A549 (cell line): Measurements from ENCODE around the gene CCDC171.

ENCODE experiments used
- BHLHE40 ChIP-seq: IDR thresholded peaks from 2 replicates; pipeline ENCODE4 v1.6.1; 2012; ENCODE audit warnings: low read depth, low read length, inconsistent platforms
- CEBPB ChIP-seq, 2 experiments: fragments of >200 bp in 1 of 2; sonication (Bioruptor Twin) in 1 of 2; formaldehyde crosslinking in 1 of 2; IDR thresholded peaks; 2 replicates each; pipeline ENCODE4 v1.6.1; 2012 to 2016
- CHD2 ChIP-seq: fragments of 150-350 bp; IDR thresholded peaks from 2 replicates; pipeline ENCODE4 v1.6.1; 2014; ENCODE audit warnings: low read length; ENCODE audit not compliant: partially characterized antibody
- CTCF ChIP-seq: fragments of >200 bp; sonication (Bioruptor Twin); formaldehyde crosslinking; IDR thresholded peaks from 3 replicates; pipeline ENCODE4 v1.5.1; 2016
- EP300 ChIP-seq, 2 experiments: fragments of >200 bp; sonication (Bioruptor Twin); formaldehyde crosslinking; IDR thresholded peaks; 2 replicates in 1 of 2; 3 replicates in 1 of 2; pipeline ENCODE4 v1.6.1; 2016 to 2017
- HDAC2 ChIP-seq: fragments of 200-600 bp; sonication (generic); IDR thresholded peaks from 2 replicates; pipeline ENCODE4 v1.6.1; 2016
- HMGXB4 ChIP-seq: fragments of 250-450 bp; sonication (Bioruptor Pico); IDR thresholded peaks from 2 replicates; pipeline ENCODE4 v1.5.0; 2021; ENCODE audit warnings: mild to moderate bottlenecking, moderate library complexity, borderline replicate concordance
- NR3C1 ChIP-seq: fragments of >200 bp; sonication (Bioruptor Twin); formaldehyde crosslinking; IDR thresholded peaks from 3 replicates; pipeline ENCODE4 v1.6.1; 2017
- PBX3 ChIP-seq: IDR thresholded peaks from 2 replicates; pipeline ENCODE4 v1.6.1; 2012
- POLR2A ChIP-seq: IDR thresholded peaks from 2 replicates; pipeline ENCODE4 v1.6.1; 2012; ENCODE audit warnings: mild to moderate bottlenecking, low read length
- REST ChIP-seq: fragments of 200-600 bp; sonication (generic); IDR thresholded peaks from 2 replicates; pipeline ENCODE4 v1.6.1; 2016; ENCODE audit warnings: antibody characterized with exemption, mild to moderate bottlenecking, moderate library complexity
- RFX5 ChIP-seq: fragments of 450-650 bp; IDR thresholded peaks from 2 replicates; pipeline ENCODE4 v1.7.1; 2014; ENCODE audit warnings: antibody characterized with exemption, mild to moderate bottlenecking, moderate library complexity
- USF2 ChIP-seq: fragments of 450-650 bp; IDR thresholded peaks from 2 replicates; pipeline ENCODE4 v1.6.1; 2014; ENCODE audit warnings: antibody characterized with exemption

- TF ChIP-seq CTCF (no peak), POLR2A (no peak), CHD2 (no peak), CEBPB (IDR thresholded peaks at IDR 0.05) (no peak), HDAC2 (no peak), RFX5 (no peak), REST (no peak), NR3C1 (no peak), USF2 (no peak), PBX3 (no peak), EP300 (IDR thresholded peaks at IDR 0.05) (no peak), HMGXB4 (CRISPR knock-in tag) (no peak), BHLHE40 (no peak)
These were observed 26.9 kb upstream of the CCDC171 start for GRCh38 chr9:15525958-15526357.
